NCI-H446 (cell line): Measurements from ENCODE around the gene ISG15.
A peak's percentile ranks its signal among the peaks of the same experiment; 100 is the strongest.
"Not testable (repeated sequence)": the region's sequence is repeated elsewhere in the genome, so short reads cannot be mapped to it uniquely, and the experiment has no call there.

ENCODE experiments used
- DNase-seq, 2 experiments: peaks; one replicate each; lab custom pipeline; 2025; lab: John Stamatoyannopoulos, UW

The ISG15 gene

DNA sequence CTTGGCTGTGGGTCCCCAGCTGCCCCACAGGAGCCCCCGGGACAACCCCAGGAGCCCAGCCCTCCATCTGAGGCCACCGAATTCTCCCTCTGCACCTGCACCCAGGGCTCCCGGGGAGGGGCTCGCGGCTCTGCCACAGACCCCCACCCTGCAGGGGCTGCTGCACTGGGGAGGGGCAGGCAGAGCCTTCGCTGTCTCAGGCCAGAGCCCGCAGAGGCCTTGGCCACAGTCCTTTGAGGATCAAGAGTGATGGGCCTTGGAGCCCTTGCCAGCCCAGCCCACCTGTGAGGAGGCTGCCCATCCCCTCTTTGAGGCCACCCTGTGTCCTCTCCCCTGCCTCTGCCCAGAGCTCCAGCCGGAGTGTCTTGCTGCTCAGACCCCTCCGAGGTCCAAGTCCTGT is 37.9 kb upstream of the ISG15 start:
- no peak for DNase-seq

DNA sequence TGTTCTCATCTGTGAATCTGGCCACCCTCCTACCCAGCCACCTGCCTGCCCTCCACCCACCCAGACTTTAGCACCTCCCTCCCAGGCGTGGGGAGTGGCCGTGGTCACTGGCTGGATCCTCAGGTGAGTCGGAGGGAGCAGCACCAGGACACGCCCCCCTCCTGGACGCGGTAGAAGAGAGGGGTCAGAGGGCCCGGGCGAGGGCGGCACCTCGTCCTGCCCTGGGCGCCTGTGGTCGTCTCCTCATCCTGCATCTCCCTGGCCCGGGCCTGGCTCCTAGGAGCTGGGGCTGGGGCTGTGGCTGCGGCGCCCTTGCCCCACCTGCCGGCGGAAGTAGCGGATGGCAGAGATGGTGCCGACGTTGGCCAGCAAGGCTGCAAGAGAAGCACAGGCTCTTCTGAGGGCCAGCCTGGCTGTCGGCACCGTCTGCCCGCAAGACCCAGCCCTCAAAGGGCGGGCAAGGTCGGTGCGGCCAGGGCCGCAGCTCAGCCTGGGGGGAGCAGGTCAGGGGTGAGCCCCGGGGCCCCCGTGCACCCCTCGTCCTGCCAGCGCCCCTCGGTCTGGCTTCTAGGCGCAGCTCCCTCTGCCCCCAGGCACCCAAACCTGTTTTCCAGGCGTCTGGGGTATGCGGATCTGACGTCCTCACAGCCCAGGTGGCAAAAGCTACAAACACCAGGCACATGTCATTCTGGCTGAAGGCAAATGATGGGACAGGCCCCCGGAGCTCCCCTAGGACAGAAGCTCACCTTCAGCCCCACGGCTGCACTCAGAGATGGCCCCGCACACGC is 37.2 kb upstream of the ISG15 start:
- DNase-seq, result peak in 1 of 2 experiments; percentile 85

DNA sequence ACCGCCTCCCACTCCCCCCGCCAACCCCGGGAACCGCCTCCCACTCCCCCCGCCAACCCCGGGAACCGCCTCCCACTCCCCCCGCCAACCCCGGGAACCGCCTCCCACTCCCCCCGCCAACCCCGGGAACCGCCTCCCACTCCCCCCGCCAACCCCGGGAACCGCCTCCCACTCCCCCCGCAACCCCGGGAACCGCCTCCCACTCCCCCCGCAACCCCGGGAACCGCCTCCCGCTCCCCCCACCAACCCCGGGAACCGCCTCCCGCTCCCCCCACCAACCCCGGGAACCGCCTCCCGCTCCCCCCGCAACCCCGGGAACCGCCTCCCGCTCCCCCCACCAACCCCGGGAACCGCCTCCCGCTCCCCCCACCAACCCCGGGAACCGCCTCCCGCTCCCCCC is 36.5 kb upstream of the ISG15 start:
- DNase-seq, result not testable (repeated sequence)

DNA sequence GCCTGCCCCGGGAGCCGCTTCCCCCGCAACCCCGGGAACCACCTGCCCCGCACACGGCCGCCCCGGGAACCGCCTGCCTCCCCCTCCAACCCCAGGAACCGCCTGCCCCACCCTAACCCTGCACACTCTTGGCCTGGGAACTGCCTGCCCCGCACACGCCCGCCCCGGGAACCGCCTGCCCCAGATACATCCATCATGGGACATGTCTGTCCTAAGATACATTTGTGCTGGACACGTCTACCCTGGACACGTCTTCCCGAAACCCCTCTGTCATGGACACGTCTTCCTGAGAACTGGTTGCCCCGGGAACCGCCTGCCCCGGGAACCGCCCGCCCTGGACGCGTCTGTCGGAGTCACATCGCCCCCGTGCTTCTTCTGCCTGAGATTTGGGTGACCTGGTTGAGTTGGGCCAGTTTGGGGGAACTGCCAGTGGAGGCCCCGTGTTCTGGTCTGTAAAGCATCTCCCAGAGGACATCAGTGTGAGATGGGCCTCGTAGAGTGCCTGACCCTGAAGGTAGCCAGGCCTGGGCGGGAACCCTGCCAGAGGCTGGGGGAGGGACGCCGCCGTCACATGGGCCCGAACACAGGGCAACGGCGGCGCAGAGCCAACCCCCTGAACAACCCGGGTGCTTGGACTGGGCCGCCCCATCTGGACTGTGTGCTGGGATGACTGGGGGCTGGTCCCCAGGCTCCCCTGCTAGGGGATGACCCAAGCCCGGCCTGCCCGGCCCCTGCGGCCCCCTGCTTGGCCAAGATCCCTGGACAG is 35.0 kb upstream of the ISG15 start:
- peak in 1 of 2 experiments; percentile 41 for DNase-seq

DNA sequence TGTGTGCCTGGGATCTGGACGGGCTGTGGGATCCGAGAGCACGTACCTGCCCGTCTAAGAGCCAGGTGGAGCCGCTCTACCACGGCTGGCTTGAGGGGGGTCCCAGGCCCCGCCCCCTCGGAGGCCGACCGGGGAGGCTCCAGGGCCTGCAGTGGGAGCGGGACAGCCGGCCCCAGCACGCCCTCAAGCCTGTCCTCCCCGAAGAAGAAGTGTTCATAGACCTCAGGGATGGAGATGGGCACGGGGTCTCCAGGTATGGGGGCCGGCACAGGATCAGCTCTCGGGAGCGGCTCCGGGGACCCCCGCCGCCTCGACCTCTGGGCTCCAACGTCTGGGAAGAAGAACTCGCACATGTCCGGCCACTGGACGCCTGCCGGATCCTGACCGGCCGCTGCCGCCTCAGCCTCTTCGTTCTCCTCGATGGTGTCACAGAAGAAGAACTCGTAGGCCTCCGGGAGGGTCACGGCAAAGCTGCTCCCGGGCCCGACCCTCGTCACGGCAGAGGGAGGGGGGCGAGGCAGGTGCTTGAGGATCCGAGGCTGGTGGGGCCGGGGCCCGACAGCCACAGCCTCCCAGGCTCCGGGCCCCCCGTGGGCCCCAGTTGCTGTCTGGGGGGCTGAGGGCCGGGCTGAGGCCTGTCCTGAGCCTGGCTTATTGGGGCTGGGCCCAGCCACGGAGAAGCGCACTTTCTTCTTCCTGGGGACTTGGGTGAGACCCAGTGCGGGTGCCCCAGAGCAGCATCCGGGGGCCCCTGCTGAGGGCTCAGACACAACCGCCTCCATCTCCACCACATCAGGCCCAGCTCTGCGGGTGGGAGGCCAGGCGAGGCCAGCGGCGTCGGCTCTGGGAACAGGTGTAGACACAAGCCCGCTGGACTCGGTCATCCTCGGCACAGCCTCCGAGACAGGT is 34.2 kb upstream of the ISG15 start:
- no peak for DNase-seq

DNA sequence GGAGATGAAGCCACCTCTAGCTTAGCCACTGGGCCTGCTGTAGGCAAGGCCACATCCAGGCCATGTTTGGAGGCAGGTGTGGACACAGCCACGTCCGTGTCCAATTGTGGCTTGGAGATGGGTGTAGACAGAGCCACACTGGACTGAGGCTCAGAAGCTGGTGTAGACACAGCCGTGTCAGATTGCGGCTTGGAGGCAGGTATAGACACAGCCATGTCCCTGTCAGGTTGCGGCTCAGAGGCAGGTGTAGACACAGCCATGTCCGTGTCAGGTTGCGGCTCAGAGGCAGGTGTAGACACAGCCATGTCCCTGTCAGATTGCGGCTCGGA is 33.6 kb upstream of the ISG15 start:
- no peak for DNase-seq

DNA sequence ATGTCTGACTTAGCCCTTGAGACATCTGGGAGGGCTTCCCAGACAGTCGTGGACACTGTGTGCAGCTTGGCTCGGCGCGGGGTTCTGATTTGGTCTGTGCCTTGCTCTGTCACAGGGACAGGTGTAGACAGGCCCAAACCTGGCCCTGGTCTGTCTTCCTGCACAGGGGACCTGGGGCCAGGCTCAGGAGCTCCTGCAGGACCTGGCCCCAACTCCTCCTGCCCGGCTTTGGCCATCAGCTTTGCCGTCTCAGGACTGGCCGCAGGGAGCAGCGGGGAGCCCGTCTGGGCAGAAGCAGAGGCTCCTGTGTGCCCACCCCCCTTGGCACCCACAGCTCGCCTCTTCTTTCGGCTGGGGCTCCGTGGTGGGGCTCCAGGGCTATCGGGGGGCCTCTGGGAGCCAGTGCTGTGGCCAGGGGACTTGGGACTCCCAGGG is 33.1 kb upstream of the ISG15 start:
- DNase-seq, result no peak

DNA sequence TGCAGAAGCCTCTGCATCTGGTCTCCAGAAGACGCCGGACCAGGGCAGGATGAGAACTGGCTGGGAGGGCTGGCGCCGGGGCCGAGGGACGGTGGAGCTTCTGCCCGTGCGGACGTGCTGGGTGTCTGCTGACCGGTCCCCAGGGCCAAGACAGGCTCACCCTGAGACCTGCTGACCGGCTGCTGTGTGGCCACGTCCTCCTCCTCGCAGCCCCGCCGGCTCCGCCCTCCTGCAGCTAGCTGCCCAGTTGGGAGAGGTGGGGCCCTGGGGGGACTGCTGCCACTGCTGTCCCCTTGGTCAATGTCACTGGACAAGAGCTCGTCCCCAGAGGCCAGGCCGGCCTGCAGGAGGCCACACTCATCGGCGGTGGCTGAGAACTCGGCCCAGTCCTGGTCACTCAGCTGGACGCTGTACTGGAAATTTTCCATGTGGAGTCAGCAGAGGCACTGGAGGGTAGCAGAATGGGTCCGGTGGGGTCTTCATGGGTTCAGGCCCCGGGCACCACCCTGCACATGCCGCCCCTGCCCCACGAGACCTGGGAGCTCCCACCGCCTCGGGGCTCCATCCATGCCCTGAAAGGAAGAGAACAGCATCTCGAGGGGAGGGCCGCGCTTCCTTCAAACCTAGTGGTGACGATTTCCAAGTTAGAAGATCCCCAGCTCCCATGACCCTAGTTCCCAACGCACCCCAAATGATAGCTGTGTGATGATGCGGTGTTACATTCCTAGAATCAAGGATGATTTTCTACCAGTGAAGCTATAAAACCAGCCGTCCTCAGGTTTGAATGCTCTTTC is 32.5 kb upstream of the ISG15 start:
- DNase-seq, result no peak

DNA sequence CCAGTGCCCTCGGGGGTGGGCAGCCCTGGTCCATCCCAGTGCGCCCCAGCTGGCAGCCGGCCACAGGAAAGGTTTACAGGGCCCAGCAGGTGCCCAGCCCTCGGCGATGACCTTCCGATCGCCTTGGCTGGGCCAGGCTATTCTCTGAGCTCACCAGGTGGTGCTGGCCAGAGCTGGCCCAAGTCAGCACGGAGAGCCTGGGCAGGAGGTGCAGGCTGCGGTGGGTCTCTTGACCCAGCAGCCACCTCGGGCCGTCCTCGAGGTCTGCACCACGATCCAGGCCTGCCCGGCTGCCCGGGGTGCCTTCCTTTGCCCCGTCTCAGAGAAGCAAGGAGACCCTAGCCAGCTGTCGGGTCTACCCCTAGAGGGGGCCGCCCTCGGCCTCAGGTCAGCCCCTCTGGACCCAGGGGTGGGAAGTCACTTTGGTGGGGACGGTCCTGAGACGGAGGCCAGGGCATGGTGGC is 31.8 kb upstream of the ISG15 start:
- DNase-seq, result no peak

DNA sequence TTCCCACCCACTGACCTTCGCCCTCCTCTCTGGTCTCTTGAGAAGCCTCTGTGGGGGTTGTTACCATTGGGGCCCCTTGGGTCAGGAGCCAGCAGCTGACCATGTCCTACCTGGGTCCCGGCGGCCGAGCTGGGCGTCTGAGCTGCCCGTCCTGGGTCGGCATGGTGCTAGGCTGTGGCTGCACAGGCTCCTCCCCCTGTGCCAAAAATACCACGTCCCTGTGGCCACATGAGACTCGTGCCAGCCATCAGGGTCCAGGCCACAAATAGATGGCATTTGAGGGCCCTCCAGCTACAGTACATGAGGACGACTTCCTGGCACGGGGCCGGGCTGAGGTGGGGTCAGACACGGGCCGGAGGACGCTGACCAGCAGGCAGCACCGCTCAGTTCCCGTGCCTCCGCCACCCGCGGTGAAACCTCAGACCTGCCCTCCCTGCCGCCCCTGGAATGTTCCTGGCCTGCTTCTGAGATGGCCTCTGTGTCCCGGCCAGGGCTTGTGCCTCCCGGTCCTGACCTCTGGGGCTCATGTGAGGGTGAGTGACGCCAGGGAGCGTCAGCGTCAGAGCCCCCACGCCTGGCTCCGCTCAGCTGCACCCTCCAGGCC is 31.2 kb upstream of the ISG15 start, which contains the start of gene PERM1:
Gene PERM1 (minus strand): TSS at position 139 of the 604 bp plus-strand sequence. CDS start 1,064 bp downstream, outside the sequence.
- DNase-seq, result no peak

DNA sequence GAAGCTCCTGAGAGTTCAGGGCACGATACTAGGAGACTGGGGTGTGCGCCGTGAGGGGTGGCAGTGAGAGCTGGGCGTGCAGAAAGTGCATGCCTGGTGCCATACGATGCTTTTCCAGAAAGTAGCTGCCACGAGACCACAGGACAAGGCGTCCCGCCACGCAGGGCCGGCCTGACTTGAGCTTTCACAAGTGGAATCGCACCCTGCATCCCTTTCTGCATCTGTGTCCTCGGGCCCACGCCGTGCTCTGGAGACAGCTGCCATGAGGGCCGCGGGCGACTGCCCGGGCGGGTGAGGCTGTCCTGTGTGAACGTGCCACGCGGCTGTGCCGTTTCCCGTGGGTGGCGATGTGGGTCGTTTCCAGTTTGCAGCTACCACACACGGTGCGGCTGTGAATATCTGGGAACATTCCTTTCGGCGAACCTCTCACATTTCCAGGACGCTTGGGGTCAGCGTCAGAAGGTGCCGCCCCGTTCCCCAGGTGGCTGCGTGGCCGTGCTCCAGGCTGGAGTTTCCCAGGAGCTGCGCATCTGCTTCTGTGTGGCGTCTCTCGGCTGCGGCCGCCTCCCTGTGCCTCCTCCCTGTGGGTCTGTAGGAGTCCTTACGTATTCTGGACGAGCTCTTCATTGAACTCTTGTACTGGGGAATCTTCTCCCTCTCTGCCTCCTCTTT is 30.4 kb upstream of the ISG15 start:
- DNase-seq, result no peak

DNA sequence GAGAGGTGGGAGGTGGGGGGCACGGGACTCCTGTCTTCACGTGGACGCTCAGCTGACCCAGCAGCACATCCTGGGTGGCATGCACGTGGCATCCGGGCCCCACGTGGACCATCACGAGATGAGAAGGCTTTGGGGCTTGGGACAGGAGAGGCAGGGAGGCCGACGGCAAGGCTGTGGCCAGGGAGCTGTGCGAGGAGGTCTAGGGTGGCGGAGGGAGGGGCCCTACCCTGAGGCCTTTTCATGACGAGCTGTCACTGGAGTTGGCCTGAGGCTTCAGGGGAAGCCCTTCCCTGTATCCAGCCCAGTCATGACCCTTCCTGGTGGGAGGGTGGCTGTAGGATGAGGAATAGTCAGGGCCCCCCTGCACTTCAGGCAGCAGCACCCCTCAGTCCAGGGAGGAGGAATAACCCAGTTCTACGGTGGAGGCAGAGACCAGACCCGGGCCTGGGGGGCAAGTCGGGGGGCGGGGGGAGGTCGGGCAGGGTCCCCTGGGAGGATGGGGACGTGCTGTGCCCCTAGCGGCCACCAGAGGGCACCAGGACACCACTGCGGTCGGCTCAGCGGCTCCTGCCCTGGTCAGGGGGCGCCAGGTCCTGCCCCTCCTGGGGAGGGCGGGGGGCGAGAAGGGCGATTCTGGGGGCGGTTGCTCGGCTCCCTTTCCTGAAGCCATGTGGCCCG is 29.4 kb upstream of the ISG15 start:
- DNase-seq, result no peak

DNA sequence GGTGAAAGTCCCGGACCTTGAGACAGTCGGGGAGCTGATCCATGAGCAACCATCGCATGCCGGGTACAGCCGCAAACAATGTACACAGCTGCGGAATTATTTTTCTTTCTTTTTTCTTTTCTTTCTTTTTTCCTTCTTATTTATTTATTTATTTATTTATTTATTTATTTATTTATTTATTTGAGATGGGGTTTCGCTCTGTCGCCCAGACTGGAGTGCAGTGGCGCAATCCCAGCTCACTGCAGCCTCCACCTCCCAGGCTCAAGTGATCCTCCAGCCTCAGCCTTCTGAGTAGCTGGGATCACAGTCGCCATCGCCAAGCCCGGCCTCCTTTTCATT is 28.9 kb upstream of the ISG15 start:
- no peak for DNase-seq

DNA sequence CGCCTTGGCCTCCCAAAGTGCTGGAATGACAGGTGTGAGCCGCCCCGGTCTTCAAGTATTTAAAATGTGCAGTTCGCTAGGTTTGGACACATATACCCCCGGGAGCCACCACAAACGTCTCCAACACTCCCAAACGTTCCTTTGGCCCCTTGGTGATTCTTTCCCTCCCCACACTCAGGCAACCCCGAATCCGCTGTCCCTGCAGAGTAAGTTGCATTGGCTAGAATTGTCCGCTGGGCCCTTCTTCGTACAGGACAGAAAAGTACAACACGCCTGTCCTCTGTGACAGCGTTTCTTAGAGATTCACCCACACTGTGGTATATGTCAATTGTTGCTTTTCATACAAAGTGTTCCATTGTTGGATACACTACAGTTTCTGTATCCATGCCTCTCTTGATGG is 28.2 kb upstream of the ISG15 start:
- DNase-seq, result no peak

DNA sequence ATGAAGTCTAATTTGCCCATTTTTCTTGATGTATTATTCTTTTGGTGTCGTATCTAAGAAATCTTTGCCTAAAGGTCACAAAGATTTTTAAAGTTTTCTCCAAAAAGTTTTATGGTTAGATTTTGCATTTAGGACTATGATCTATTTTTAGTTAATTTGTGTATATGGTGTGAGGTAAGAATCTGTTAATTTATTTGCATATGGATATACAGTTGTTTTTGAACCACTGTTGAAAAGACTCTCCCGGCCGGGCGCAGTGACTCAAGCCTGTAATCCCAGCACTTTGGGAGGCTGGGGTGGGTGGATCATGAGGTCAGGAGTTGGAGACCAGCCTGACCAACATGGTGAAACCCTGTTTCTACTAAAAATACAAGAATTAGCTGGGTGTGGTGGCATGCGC is 25.2 kb upstream of the ISG15 start:
- not testable (repeated sequence) for DNase-seq

DNA sequence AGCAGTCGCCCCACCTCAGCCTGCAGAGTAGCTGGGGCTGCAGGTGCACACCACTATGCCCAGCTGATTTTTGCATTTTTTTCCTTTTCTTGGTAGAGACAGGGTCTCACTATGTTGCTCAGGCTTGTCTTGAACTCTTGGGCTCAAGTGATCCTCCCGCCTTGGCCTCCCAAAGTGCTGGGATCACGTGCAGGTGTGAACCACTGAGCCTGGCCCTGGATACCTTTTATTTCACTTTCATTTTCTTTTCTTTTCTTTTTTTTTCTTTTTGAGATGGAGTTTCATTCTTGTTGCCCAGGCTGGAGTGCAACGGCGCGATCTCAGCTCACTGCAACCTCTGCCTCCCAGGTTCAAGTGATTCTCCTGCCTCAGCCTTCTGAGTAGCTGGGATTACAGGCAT is 22.0 kb upstream of the ISG15 start:
- DNase-seq, result not testable (repeated sequence)

DNA sequence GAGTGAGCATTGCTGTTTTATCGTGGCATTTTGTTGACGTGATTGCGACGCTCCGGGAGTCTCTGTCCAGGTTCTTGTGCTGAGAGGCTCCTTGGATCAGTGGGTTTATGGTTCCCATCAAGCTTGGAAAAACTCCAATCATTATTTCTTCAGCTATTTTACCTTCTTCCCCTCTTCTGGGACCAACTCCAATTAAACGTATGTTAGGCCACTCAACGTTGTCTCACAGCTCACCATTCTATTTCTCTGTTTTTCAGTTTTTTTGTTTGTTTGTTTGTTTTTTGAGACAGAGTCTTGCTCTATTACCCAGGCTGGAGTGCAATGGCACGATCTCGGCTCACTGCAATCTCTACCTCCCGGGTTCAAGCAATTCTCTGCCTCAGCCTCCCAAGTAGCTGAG is 21.4 kb upstream of the ISG15 start:
- no peak for DNase-seq

DNA sequence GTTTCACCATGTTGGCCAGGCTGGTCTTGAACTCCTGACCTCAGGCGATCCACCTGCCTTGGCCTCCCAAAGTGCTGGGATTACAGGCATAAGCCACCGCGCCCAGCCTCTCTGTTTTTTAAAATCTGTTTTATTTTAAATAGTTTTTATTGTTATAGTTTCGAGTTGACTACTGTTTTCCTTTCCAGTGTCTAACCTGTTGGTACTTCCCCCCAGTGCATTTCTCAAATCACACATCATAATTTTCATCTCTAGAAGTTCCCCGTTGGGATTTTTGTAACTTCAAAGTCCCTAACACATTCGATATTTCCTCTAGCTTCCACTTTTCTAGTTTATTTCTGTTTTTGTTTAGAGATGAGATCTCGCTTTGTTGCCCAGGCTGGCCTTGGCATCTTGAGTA is 20.9 kb upstream of the ISG15 start:
- no peak for DNase-seq

DNA sequence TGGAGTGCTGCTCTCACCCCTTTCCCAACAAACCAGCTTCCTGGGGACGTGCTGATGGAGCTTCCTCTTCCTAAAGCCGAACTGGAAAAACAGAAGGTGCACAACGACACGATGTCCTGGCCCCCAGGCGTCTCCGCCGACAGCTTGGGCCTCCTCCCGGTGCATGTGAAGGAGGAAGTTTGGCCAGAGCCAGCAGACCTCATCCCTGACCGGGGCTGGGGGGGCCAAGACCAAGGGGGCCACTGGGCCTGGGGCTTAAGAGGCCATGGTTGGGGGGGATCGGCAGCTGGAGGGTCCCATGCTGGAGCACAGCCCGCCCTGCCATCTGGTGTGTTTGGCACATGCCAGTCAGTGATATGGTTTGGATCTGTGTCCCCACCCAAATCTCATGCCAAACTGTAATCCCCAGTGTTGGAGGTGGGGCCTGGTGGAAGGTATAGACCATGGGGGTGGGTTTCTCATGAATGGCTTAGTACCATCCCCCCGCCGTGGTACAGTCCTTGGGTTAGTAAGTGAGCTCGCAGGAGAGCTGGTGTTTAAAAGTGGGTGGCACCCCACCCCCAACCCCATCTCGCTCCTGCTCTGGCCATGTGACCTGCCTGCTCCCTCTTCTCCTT is 19.8 kb upstream of the ISG15 start:
- DNase-seq, result no peak

DNA sequence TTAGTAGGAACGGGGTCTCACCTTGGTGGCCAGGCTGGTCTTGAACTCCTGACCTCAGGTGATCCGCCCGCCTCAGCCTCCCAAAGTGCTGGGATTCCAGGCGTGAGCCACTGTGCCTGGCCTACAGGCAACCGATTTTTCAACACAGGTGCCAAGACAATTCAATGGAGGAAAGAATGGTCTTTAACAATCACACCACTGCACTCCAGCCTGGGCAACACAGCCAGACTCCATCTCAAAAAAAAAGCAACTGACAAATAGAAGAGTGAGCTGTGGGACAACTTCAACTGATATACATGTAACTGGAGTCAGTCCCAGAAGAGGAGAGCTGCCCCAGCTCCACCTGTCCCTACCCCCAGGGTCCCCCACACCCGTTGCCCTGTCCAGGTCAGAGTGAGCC is 18.8 kb upstream of the ISG15 start:
- not testable (repeated sequence) for DNase-seq
